Keratinocyte (primary cell): ENCODE results near the gene BCAS3. TPM values are rescaled to one million over a fixed set of nuclear protein-coding genes. Genes with fewer than 3 reads are reported as not detected.
"Not testable (repeated sequence)": the region's sequence is repeated elsewhere in the genome, so short reads cannot be mapped to it uniquely, and the experiment has no call there.

Experiments used
- DNase-seq: peaks from one replicate; pipeline ENCODE4 v3.0.0-alpha.2; 2011; ENCODE audit warnings: low read depth, missing footprints, low spot score
- FAIRE-seq: peaks from 2 replicates; lab custom pipeline; 2011; peaks lifted over from hg19 to GRCh38; lab: Jason Lieb, UNC
- H2AFZ ChIP-seq: 2 replicates; pipeline ENCODE4 v1.6.0; 2012; ENCODE audit warnings: low read length, control low read depth, inconsistent platforms; ENCODE audit not compliant: control insufficient read depth
- H3K27ac ChIP-seq: 2 replicates; pipeline ENCODE4 v1.5.1; 2011; ENCODE audit warnings: low read length; ENCODE audit not compliant: control insufficient read depth, insufficient read depth
- H3K27me3 ChIP-seq: 3 replicates; pipeline ENCODE4 v1.6.0; 2011; ENCODE audit warnings: low read length; ENCODE audit not compliant: control insufficient read depth, insufficient read depth; ENCODE audit errors: extremely low read depth
- H3K36me3 ChIP-seq, 2 experiments: 2 replicates in 1 of 2; 3 replicates in 1 of 2; pipeline ENCODE4 v1.5.1; 2011; ENCODE audit warnings: low read length in 2 of 2, mild to moderate bottlenecking in 1 of 2; ENCODE audit not compliant: control insufficient read depth in 2 of 2, insufficient read depth in 2 of 2; ENCODE audit errors: extremely low read depth in 1 of 2
- H3K4me1 ChIP-seq: 3 replicates; pipeline ENCODE4 v1.5.1; 2011; ENCODE audit warnings: low read length; ENCODE audit not compliant: control insufficient read depth, insufficient read depth; ENCODE audit errors: extremely low read depth
- H3K4me2 ChIP-seq: 3 replicates; pipeline ENCODE4 v1.6.0; 2011; ENCODE audit warnings: low read depth, low read length; ENCODE audit not compliant: control insufficient read depth, insufficient read depth; ENCODE audit errors: extremely low read depth
- H3K4me3 ChIP-seq, 3 experiments: fragments of 200-600 bp in 1 of 3; sonication (generic) in 1 of 3; 2 replicates in 2 of 3; 3 replicates in 1 of 3; pipeline ENCODE4 v1.5.1; 2011 to 2016; ENCODE audit warnings: low read length in 3 of 3, mild to moderate bottlenecking in 3 of 3, control low read depth in 2 of 3, inconsistent platforms in 1 of 3, low read depth in 1 of 3, mixed read lengths in 1 of 3, mixed run types in 1 of 3, moderate library complexity in 1 of 3; ENCODE audit not compliant: control insufficient read depth in 2 of 3, insufficient read depth in 2 of 3; ENCODE audit errors: extremely low read depth in 1 of 3
- H3K79me2 ChIP-seq: 2 replicates; pipeline ENCODE4 v1.6.0; 2012; ENCODE audit warnings: low read length; ENCODE audit not compliant: control insufficient read depth, insufficient read depth
- H3K9ac ChIP-seq: 3 replicates; pipeline ENCODE4 v1.6.0; 2011; ENCODE audit warnings: low read length; ENCODE audit not compliant: control insufficient read depth, insufficient read depth; ENCODE audit errors: extremely low read depth
- H3K9me1 ChIP-seq: 3 replicates; pipeline ENCODE4 v1.6.0; 2011; ENCODE audit warnings: low read length; ENCODE audit not compliant: control insufficient read depth, insufficient read depth; ENCODE audit errors: extremely low read depth
- H3K9me3 ChIP-seq: 2 replicates; pipeline ENCODE4 v1.5.1; 2012; ENCODE audit warnings: low read depth, low read length; ENCODE audit not compliant: control insufficient read depth
- H4K20me1 ChIP-seq: 3 replicates; pipeline ENCODE4 v1.6.0; 2011; ENCODE audit warnings: low read length; ENCODE audit not compliant: control insufficient read depth, insufficient read depth; ENCODE audit errors: extremely low read depth
- EZH2 ChIP-seq: IDR thresholded peaks from one replicate; pipeline ENCODE4 v1.6.1; 2012; ENCODE audit warnings: inconsistent platforms, mild to moderate bottlenecking, low read length, moderate library complexity
- dilution Hi-C: fragments of 300-500 bp; cut with MboI; formaldehyde crosslinking; loops from one replicate; pipeline ENCODE4 v1.7.0; 2020; ENCODE audit warnings: low sequenced_read_pairs; ENCODE audit not compliant: extremely low pct_ligation_motif_present
- polyA plus RNA-seq, 5 experiments: library from polyadenylated mRNA; depleted of rRNA in 3 of 5; stranded (reverse) in 3 of 5; stranded (forward) in 1 of 5; unstranded in 1 of 5; fragments of >200 nt; gene quantifications; 1 replicate in 1 of 5; 2 replicates in 3 of 5; 3 replicates in 1 of 5; pipeline versions ENCODE4 v1.2.1 to v1.2.3, GENCODE V29; 2011 to 2012; ENCODE audit warnings: missing spikeins in 2 of 5, low read depth in 1 of 5, low replicate concordance in 1 of 5
- TF ChIP-seq, protein P1 (sequence below), 3 experiments: IDR thresholded peaks in 1 of 3; conservative IDR thresholded peaks in 1 of 3; optimal IDR thresholded peaks in 1 of 3; 2 replicates in 2 of 3; 3 replicates in 1 of 3; pipeline versions ENCODE3 to v1.5.1; 2011; ENCODE audit warnings: low read length in 3 of 3, mild to moderate bottlenecking in 3 of 3, moderate library complexity in 2 of 3, control low read depth in 1 of 3, inconsistent platforms in 1 of 3; ENCODE audit not compliant: insufficient read depth in 2 of 3; ENCODE audit errors: extremely low read depth in 1 of 3

The BCAS3 gene
- polyA plus RNA-seq, 1 donor (not counting 4 experiments of a cell fraction or from before 2014, with no cell fraction given): 11.8 TPM

GRCh38 chr17:60754057-60754604 is 76.5 kb downstream of the BCAS3 start:
- no peaks in the 10 kb centered on the region for H3K9me3 ChIP-seq
- H3K27ac ChIP-seq: no peak overlapping the region
- H2AFZ ChIP-seq: no peak overlapping the region
- no peaks in the 10 kb centered on the region for H3K79me2 ChIP-seq
- dilution Hi-C loops: no loop called here
- no peak overlapping the region for H3K4me2 ChIP-seq
- H3K4me1 ChIP-seq: no peaks in the 10 kb centered on the region
- H3K4me3 ChIP-seq: no peak overlapping the region
- no peaks in the 10 kb centered on the region for H3K36me3 ChIP-seq
- FAIRE-seq (no peak), DNase-seq (no peak)
- no peaks in the 10 kb centered on the region for H3K9me1 ChIP-seq
- H3K27me3 ChIP-seq: no peaks in the 10 kb centered on the region
- no peaks in the 10 kb centered on the region for H4K20me1 ChIP-seq
- no peak overlapping the region for H3K9ac ChIP-seq
- TF ChIP-seq, protein P1, sequence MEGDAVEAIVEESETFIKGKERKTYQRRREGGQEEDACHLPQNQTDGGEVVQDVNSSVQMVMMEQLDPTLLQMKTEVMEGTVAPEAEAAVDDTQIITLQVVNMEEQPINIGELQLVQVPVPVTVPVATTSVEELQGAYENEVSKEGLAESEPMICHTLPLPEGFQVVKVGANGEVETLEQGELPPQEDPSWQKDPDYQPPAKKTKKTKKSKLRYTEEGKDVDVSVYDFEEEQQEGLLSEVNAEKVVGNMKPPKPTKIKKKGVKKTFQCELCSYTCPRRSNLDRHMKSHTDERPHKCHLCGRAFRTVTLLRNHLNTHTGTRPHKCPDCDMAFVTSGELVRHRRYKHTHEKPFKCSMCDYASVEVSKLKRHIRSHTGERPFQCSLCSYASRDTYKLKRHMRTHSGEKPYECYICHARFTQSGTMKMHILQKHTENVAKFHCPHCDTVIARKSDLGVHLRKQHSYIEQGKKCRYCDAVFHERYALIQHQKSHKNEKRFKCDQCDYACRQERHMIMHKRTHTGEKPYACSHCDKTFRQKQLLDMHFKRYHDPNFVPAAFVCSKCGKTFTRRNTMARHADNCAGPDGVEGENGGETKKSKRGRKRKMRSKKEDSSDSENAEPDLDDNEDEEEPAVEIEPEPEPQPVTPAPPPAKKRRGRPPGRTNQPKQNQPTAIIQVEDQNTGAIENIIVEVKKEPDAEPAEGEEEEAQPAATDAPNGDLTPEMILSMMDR (optimal IDR thresholded peaks at IDR 0.05 in 1 of 3, IDR thresholded peaks at IDR 0.05 in 1 of 3, conservative IDR thresholded peaks at IDR 0.05 in 1 of 3; ENCODE audit: extremely low read depth in 1 of 3, insufficient read depth in 2 of 3, low read length in 3 of 3): no peak
- TF ChIP-seq EZH2: no peak

- H3K36me3 ChIP-seq, H3K9me3 ChIP-seq, H2AFZ ChIP-seq, DNase-seq, H3K9ac ChIP-seq, H3K27me3 ChIP-seq, H4K20me1 ChIP-seq, H3K4me3 ChIP-seq, FAIRE-seq, H3K4me2 ChIP-seq, H3K4me1 ChIP-seq, dilution Hi-C loops, H3K9me1 ChIP-seq, H3K27ac ChIP-seq, H3K79me2 ChIP-seq: not testable (repeated sequence)
Observed at GRCh38 chr17:60756798-60757197, 79.1 kb downstream of the BCAS3 start.

GRCh38 chr17:60757437-60757836 is 79.8 kb downstream of the BCAS3 start:
- no peaks in the 10 kb centered on the region for H3K79me2 ChIP-seq
- no peak overlapping the region for H3K9ac ChIP-seq
- no peaks in the 10 kb centered on the region for H3K4me1 ChIP-seq
- DNase-seq (no peak), FAIRE-seq (no peak)
- no peak overlapping the region for H3K4me3 ChIP-seq
- H3K4me2 ChIP-seq: no peak overlapping the region
- no peaks in the 10 kb centered on the region for H3K27me3 ChIP-seq
- H3K9me3 ChIP-seq: no peaks in the 10 kb centered on the region
- no peak for TF ChIP-seq EZH2
- TF ChIP-seq, protein P1 (optimal IDR thresholded peaks at IDR 0.05 in 1 of 3, IDR thresholded peaks at IDR 0.05 in 1 of 3, conservative IDR thresholded peaks at IDR 0.05 in 1 of 3; ENCODE audit: extremely low read depth in 1 of 3, insufficient read depth in 2 of 3, low read length in 3 of 3): no peak
- H4K20me1 ChIP-seq: no peaks in the 10 kb centered on the region
- dilution Hi-C loops: no loop called here
- no peaks in the 10 kb centered on the region for H3K9me1 ChIP-seq
- no peak overlapping the region for H2AFZ ChIP-seq
- H3K27ac ChIP-seq: no peak overlapping the region
- no peaks in the 10 kb centered on the region for H3K36me3 ChIP-seq
